ENCODE results near the gene STK17B. TPM values are rescaled to one million over a fixed set of nuclear protein-coding genes. Genes with fewer than 3 reads are reported as not detected.

STK17B gene
- total RNA-seq, 4 donors from 2014 or later, result 3.6 to 21.1 (median 11.9) TPM

DNA sequence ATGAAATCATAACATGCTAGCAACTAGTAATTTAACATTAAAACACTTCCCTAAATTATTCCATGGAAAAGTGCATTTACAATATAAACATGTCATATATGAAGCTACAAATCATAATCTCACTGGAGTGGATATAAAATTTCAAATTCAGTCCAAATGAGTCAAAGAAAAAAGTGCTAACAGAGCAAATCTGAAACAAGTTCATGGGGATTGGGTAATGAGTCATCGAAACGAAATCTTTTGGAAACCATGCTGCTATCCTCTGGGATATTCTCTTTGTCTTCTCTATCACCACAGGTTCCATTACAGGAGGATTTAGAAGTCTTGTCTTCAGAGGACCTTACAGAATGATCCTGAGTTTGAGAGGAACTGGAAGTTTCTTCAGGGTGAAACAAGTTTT is 34.1 kb downstream of the STK17B start:
- Histone ChIP-seq H3K27me3 (no peaks in the 10 kb centered on the region), H3K9me3 (peaks cover 0 to 8% (median 0%) of the 10 kb centered on the region in 3 donors), H3K27ac (no peak overlapping the region), H3K4me3 (no peak overlapping the region), H3K4me1 (no peaks in the 10 kb centered on the region), H3K36me3 (peaks cover 0 to 44% of the 10 kb centered on the region in 2 donors)
- no peak for ATAC-seq
- 86 to 91% methylated on average over 2 of the region's 2 CpGs for WGBS, 2 donors (ENCODE audit: low coverage in 1 of 2)
- TF ChIP-seq POLR2A (IDR thresholded peaks at IDR 0.05) (no peak), POLR2AphosphoS5 (IDR thresholded peaks at IDR 0.05) (no peak), EP300 (IDR thresholded peaks at IDR 0.05) (no peak)
- TF ChIP-seq, protein P1, sequence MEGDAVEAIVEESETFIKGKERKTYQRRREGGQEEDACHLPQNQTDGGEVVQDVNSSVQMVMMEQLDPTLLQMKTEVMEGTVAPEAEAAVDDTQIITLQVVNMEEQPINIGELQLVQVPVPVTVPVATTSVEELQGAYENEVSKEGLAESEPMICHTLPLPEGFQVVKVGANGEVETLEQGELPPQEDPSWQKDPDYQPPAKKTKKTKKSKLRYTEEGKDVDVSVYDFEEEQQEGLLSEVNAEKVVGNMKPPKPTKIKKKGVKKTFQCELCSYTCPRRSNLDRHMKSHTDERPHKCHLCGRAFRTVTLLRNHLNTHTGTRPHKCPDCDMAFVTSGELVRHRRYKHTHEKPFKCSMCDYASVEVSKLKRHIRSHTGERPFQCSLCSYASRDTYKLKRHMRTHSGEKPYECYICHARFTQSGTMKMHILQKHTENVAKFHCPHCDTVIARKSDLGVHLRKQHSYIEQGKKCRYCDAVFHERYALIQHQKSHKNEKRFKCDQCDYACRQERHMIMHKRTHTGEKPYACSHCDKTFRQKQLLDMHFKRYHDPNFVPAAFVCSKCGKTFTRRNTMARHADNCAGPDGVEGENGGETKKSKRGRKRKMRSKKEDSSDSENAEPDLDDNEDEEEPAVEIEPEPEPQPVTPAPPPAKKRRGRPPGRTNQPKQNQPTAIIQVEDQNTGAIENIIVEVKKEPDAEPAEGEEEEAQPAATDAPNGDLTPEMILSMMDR (IDR thresholded peaks at IDR 0.05), result no peak

DNA sequence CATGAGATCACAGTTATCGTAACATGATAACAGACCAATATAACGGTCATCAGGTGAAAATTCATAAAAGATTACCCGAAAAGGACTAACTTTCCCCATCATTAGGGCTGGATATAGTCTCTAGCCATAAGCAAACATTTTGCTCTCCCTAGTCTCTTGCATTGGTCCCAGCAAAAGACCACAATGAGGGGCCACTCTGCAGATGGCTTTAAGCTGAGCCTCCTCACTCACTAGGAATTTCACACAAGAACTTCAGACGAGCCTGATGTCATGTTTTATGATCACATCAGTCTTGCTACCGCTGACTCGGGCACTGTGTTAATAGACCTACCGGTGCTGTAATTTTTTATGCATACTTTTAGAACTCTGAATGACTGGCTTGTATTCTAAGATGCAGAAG is 35.2 kb downstream of the STK17B start:
- Histone ChIP-seq H3K4me1 (no peaks in the 10 kb centered on the region), H3K36me3 (peaks cover 0 to 44% of the 10 kb centered on the region in 2 donors), H3K27me3 (no peaks in the 10 kb centered on the region), H3K27ac (no peak overlapping the region), H3K4me3 (no peak overlapping the region), H3K9me3 (peaks cover 0 to 19% (median 0%) of the 10 kb centered on the region in 3 donors)
- WGBS, 2 donors (ENCODE audit: low coverage in 1 of 2), result 88 to 92% methylated on average over 7 of the region's 7 CpGs
- no peak for ATAC-seq
- TF ChIP-seq EP300 (IDR thresholded peaks at IDR 0.05) (no peak), POLR2A (IDR thresholded peaks at IDR 0.05) (no peak), POLR2AphosphoS5 (IDR thresholded peaks at IDR 0.05) (no peak)
- TF ChIP-seq, protein P1 (IDR thresholded peaks at IDR 0.05), result no peak

DNA sequence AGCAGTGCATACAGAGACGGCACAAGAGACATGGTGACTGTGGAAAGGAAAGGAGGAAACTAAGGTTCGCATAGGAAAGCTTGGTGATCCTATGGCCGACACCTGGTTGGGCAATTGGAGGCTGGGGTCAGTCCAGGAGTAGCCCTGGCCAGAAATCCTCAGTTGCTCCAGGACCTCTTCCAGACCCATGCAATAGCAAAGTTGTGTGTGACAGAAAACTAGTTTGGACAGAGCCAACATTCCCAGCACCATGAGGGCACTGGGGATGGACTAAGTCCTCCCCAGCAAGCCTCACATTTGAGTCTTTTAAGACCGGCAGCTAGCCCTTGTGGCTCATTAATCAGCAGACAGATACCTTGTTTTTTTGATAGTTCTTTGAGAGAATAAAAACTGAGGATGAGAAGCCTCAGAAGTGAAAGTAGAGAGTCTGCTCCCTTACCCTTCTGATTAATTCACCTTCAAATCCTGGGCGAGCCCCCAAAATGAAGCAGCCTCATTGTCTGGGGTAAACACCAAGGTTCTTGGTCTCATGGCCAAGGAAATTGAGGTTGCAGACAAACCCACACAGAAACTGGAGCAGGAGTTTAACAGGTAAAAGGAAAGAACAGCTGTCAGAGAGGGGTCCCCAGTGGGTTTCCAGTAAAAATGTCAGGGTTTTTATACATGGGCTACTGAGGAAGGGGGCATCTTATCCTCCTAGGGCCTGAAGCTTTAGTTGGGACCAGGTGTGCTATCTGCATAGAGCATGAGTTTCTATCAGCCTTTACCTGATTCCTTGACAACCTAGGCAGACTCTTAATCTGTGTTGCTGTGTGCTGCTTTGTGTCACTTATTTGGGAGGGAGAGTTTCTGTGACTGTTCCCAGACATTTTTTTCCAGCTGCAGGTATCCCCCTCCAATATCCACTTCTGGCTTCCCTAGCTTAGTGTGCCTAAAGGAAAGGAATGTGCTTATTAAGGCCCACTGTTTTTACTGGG is 39.1 kb downstream of the STK17B start:
- Histone ChIP-seq H3K4me1 (no peaks in the 10 kb centered on the region), H3K36me3 (peaks cover 0 to 11% of the 10 kb centered on the region in 2 donors), H3K9me3 (peaks cover 0 to 41% (median 0%) of the 10 kb centered on the region in 3 donors), H3K4me3 (no peak overlapping the region), H3K27ac (no peak overlapping the region), H3K27me3 (no peaks in the 10 kb centered on the region)
- ATAC-seq, result no peak
- WGBS, 2 donors (ENCODE audit: low coverage in 1 of 2), result 71 to 77% methylated on average over 3 of the region's 5 CpGs
- TF ChIP-seq POLR2AphosphoS5 (IDR thresholded peaks at IDR 0.05), result no peak
- no peak for TF ChIP-seq POLR2A (IDR thresholded peaks at IDR 0.05)
- TF ChIP-seq EP300 (IDR thresholded peaks at IDR 0.05), result no peak
- TF ChIP-seq, protein P1 (IDR thresholded peaks at IDR 0.05), result no peak

DNA sequence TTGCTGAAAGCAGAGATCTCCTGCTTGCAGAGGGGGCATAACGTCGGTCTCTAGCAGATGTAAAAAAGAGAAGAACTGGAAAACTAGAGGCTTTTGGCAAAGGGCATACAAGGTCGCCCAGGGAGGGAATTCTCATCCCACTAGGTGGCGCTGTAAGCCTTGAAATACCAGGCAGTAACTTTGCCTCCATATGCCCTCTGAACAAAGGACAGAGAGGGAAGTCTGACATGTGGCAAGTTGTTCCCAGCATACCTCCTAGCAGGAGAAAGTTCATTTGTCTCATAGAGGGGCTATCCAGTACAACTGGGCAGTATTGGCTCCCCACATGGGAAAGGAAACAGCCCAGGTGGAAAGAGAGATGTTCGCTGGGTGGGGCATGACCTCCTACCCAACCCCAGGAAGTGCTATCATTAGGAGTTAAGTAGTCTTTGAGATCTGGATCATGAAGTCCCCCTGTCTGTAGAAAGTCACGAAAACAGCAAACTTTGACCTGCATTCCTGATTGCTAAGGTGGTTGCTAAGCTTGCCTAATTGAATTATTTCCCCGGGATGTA is 39.9 kb downstream of the STK17B start:
- no peak for ATAC-seq
- no peak overlapping the region for H3K27ac ChIP-seq
- peaks cover 0 to 7% of the 10 kb centered on the region in 2 donors for H3K36me3 ChIP-seq
- no peak overlapping the region for H3K4me3 ChIP-seq
- no peaks in the 10 kb centered on the region for H3K4me1 ChIP-seq
- TF ChIP-seq, protein P1 (IDR thresholded peaks at IDR 0.05), result peak in 3 of 4 experiments; percentile 15 to 26 (median 25)
- TF ChIP-seq POLR2AphosphoS5 (IDR thresholded peaks at IDR 0.05), result no peak
- H3K27me3 ChIP-seq, result no peaks in the 10 kb centered on the region
- 64 to 69% methylated on average over 5 to 6 of the region's 7 CpGs for WGBS, 2 donors (ENCODE audit: low coverage in 1 of 2)
- H3K9me3 ChIP-seq, result peaks cover 0 to 41% (median 0%) of the 10 kb centered on the region in 3 donors

Measured in gastroesophageal sphincter (tissue), 4 donors.